Stromal cell of bone marrow (primary cell): Measurements from ENCODE around the gene ZSCAN1.
"Not testable (repeated sequence)": the region's sequence is repeated elsewhere in the genome, so short reads cannot be mapped to it uniquely, and the experiment has no call there.

Source experiments
- DNase-seq: peaks from one replicate; pipeline ENCODE4 v3.0.0-alpha.2; 2012; ENCODE audit warnings: low read depth

ZSCAN1 gene

DNA sequence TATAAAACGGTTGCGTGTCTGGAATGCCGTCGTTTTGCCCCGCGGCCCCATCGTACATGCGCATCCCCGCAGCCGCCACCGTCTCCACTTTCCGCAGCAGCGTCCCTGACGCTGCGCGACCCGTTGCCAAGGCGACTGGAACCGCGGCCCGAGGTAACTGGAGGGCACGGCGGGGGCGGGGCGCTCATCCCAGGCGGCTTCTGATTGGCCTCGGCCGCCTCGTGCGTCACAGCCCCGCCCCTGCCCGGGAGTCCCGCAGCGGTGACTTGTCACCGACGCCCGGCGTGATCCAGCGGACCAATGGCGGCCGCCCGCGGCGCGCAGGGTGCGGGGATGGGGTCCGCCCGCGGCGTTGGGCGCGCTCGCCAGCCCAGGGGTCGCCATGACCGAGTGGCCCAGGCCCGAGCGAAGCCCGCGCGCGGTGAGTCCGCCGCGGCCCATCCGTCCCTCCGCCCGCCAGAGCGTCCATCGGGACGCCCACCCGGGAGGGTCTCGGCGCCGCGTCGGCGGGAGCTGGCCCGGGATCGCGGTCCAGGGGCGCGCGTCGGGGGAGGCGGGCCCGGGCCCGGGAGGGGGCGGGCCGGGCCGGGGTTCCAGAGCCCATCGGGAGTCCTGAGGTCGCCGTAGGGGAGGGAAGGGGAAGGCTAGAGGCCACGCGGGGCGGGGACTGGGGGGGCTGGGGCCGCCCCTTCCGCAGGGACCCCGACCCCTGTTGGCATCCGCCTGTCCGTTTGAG lies at the start of gene ZSCAN1:
Gene ZSCAN1, plus strand, starts transcription at position 285 of the 736 bp plus-strand sequence. CDS start 3,812 bp downstream, outside the sequence.
- DNase-seq = peak; percentile 62

GRCh38 chr19:57992841-57993240 lies 41.0 kb upstream of the ZSCAN1 start:
- no peak for DNase-seq

- DNase-seq = no peak
These were observed 33.1 kb upstream of the ZSCAN1 start for GRCh38 chr19:58000677-58001076.

DNA sequence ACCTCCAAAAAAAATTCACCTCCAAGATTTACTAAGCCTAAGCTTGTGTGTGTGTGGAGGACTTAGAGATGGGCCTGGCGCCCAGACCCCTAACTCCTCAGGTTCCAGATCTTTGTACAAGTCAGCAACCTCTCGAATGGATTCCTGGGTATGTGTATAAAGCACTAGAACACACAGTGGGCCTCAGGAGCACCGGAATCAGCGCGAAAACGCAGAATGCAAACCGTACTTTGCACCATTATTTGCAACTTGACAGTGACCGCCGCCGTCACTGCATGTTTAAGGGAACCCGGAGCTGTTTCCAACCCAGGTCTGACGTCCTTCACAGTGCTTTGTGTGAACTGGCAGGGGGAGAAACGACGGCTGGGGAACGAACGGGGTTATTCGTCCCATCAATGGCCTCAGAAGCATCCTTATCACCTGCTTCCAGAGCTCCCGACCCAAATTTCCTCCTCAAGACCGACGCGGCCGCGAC lies 31.9 kb upstream of the ZSCAN1 start:
- peak; percentile 2 for DNase-seq

GRCh38 chr19:58002384-58003173 lies 31.2 kb upstream of the ZSCAN1 start, which contains the start of gene ZNF606:
ZNF606 (minus strand) TSS chr19:58002820; CDS start chr19:58001319, 1,501 bp downstream.
- DNase-seq = peak; percentile 74

DNA sequence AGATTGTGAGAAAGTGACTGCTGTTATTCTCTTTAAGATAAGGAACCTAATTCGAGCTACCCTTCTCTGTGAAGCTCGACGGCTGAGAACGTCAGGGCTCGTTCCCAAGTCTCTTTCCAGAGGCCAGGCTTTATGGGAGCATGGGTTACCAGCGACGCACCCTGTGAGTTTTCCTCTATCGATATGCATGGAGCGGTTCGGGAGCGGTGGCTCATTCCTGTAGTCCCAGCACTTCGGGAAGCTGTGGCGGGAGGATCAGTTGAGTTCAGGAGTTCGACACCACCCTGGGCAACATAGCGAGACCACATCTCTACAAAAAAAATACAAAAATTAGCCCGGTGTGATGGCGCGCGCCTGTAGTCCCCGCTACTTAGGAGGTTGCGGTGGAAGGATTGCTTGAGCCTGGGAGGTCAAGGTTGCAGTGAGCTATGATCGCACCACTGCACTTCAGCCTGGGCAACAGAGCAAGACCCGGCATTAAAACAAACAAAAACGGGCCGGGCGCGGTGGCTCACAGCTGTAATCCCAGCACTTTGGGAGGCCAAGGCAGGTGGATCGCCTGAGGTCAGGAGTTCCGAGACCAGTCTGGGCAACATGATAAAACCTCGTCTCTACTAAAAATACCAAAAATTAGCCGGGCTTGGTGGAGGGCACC lies 30.5 kb upstream of the ZSCAN1 start:
- DNase-seq = no peak

DNA sequence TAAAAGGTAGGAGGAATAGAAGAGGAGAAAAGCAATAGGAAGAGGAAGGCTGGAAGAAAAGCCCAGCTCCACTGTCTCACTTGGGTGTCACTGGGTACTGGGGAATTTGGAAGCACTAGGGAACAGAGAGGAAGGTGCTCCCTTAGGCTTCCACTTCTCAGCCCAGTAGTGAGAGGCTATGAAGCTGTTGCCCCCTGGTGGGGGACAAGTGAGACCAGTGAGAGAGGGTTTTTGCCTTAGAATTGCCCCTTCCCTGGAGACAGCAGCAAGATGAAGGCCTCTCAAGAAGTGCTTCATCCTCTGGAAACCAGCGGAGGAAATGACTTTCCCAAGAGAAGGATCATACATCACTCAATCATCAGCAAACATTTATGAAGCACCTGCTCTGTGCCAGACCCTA lies 26.5 kb upstream of the ZSCAN1 start:
- DNase-seq = no peak

GRCh38 chr19:58008877-58009276 lies 24.9 kb upstream of the ZSCAN1 start:
- not testable (repeated sequence) for DNase-seq

DNA sequence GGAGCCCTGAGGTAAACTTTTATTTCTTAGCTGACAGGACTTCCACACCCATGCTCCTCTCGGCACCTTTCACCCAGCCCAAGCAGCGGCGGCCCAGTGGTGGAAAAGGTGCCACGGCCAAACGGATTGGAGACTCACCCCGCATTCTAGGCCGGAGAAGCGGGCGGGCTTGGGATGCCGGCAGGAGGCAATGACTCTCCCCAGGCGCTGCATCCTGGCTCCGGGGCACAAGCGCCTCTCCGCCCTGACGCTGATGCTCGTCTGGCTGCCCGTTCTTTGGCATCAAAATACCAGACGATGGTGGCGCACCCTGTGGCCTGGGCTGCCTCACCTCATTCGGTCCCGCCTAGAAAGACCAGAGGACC lies 24.5 kb upstream of the ZSCAN1 start:
- DNase-seq = no peak

GRCh38 chr19:58009666-58010301 lies 24.0 kb upstream of the ZSCAN1 start:
- peak; percentile 15 for DNase-seq

GRCh38 chr19:58010507-58010906 lies 23.3 kb upstream of the ZSCAN1 start:
- DNase-seq = no peak

- DNase-seq = no peak
These were observed 19.7 kb upstream of the ZSCAN1 start for GRCh38 chr19:58014141-58014540.

DNA sequence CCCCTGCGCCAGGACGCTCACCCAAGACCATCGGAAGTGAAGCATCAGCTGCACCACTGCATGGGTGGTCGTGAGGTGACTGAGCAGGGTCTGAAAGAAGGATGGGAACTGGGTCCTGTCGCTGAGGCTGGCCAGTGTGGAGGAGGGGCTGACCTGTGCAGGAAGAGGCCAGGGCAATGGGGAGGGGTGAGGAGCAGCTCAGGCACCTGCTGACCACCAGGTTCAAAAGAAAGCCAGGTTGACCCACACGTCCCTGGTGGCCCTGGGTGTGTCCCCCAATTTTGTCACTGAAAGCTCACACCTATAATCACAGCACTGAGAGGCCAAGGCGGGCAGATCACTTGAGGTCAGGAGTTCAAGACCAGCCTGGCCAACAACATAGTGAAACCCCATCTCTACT lies 13.7 kb upstream of the ZSCAN1 start:
- DNase-seq = no peak

DNA sequence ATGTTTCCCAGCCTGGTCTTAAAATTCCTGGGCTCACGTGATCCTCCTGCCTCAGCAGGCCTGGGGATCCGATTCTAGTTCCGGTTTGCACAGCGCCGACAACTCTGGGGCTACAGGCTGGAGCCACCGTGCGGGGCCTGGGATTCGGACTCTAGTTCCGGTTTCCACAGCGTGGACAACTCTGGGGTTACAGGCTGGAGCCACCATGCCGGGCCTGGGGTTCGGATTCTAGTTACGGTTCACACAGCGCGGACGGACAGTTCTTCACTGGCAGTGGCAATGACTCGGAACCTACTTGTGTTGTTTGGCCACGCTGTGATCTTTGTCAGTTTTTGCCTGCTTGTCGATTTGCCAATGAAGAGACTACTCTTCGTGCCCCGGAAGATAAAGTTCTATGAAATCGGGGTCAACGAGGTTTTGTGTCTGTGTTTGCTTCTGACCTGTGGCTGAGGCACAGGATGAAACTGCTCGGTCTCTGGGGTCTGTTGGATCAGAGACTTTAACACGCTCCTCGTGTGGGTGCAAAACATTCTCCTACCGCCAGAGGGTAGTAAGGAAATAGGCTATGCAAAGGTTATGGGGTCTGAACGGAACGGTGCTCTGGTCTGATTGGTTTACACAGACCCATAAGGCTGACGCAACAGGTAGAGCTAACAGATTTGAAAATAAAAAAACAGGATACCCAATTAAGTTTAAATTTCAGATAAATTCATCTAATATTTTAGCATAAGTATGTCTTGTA lies 12.1 kb upstream of the ZSCAN1 start:
- peak; percentile 33 for DNase-seq

GRCh38 chr19:58022283-58022660 lies 11.6 kb upstream of the ZSCAN1 start:
- no peak for DNase-seq

DNA sequence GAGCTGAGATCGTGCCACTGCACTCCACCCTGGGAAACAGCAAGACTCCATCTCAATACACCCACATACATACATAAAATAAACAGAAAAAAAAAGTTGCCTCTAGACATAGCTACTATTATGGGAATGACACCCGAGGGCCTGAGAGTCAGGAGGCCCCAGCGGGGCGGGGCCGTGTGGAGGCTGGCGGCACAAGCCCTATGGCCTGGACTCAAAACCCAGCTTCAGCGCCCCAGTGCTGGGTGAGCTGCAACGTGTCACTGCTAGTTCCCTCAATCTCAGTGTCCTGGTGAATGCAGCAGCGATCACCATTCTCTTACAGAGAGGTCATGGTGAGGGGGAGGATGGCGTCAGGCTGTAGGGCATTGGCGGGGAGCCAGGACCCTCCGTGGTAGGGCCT lies 9.2 kb upstream of the ZSCAN1 start:
- no peak for DNase-seq

DNA sequence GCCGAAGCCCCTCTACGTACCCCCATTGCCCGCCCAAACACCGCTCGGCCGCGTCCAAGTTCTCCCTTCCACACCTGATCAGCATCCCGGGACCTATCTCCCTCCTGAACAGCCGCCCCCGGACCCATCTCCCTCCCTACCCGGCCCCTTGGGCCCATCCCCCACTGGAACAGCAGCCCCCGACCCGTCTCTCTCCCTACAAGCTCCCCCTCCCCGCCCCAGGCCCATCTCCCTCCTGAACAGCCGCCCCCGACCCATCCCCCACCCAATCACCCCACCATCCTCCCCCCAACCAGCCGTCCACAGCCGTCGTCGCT lies 610 bp downstream of the ZSCAN1 start:
- no peak for DNase-seq

GRCh38 chr19:58035863-58036262 lies 2.0 kb downstream of the ZSCAN1 start:
- DNase-seq = no peak

GRCh38 chr19:58037927-58038687 lies 4.3 kb downstream of the ZSCAN1 start:
- DNase-seq = no peak

DNA sequence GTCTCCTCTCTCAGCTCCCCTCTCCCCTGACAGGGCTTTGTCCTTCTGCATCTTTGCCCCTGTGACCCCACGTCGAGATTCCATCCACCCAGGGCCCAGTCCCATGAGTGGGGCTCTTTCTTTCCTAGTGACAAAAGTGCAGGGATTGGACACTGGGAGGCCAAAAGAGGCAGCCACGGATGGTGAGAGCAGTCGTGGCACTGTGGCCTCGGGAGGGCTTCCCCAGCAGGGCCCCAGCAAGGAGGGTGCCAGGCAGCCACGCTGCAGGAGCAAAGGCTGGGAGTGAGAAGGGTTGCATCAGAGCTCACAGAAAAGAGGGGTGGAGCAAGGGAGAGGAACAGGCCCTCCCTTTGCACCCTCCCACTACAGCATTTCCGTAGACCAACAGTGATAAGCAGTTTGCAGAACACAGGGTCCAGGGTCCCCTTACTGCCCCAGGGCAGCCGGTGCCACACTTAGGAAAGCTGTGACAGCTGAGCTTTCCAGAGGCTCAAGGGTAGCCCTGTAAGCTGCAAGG lies 4.9 kb downstream of the ZSCAN1 start:
- no peak for DNase-seq
